ENCODE results near the gene EYS.

The EYS gene

DNA sequence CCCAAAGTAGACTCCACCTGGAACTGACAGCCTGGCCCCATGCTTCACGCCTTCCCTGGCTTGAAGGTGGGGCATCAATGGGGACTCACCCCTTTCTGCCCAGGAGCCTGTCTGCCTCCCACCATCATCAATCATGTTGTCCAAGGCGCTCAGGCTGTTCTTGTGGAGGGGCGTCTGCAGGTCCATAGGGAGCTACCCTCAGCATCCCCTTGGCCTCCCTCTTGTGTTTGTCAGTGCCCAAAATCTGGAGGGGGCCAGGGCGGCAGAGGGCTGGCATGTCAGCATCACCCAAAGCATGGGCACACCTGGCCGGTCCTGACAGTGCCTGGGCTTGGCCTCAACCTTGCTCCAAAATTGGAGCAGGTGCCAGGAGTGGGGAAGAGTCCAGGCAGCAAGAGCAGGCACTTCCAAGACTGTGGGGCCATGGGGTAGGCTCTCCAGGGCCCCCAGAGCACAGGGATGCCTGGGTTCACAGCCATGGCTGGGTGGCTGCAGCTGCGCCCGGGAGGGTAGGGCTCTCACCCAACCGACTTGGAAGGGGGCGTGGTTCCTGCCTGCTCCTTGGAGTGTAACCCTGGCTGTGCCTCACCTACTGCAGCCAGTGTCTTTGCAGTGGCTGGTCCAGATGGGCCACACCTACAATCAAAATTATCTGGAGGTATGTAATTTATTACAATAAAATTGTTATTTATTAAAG is 903.4 kb downstream of the EYS start:
- no peak for DNase-seq

DNA sequence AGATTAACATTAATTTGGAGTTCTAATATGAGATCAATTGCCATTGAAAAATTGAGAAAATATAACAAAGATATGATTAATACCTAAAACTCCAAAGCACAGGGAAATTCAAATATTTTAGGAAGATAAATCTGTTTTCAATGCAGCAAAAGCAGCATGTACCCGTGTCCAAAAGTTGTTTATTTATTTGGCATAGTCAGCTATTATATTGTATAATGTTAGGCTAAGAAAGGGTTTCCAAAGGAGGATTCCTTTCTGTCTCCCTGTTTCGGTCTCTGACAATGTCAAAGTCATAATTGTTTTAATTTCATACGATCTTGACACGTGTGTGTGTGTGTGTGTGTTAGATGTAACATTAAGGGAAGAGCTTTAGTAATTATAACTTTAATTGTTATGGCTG is 914.5 kb downstream of the EYS start:
- no peak for DNase-seq

DNA sequence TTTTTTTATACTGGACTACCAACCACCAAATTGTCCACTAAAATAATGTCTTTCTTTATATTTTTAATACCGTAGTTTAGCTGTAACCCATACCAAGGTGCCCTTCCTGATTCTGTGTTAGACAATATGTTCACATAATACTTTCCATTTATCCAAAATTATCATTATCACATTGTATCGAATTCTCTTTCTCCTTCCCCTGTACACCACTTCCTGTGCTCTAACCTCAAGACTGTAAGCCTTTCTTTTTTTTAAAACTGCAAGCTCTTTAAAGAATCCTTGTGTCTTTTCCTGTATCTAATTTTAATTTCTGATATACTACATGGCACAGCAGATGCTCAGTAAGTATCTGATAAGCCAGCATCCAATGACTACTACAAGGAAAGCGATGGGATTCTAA is 917.5 kb downstream of the EYS start:
- DNase-seq, result no peak

DNA sequence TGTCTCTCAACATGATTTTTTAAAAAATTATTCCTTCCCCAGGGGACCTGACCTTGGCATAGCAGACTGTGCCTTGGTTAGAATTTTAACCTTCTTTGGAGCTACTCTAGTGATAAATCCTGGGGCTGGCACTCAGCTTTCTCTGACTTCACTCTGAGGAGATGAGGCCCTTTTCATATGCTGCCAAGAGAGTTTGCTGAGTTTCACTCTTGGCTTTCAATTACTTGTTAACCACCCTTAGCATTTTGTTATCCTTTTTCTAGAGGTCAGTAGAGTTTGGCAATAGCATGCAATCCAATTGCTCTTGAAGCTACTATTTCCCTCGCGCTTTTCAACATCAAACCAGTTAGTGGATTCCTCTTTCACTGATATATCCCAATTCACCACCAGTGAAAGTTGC is 920.3 kb downstream of the EYS start:
- no peak for DNase-seq

DNA sequence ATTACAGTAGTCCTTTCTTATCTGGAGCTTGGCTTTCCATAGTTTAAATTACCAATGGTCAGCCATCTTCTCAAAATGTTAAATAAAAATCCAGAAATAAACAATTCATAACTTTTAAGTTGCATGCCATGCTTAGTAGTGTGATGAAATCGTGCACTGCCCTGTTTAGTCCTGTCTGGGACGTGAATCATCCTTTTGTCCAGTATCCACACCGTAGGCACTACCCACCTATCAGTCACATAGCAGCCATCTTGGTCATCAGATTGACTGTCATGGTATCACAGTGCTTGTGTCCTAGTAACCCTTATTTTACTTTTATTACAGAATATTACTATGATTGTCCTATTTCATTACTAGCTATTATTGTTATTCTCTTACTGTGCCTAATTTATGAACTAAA is 924.1 kb downstream of the EYS start:
- DNase-seq, result no peak

DNA sequence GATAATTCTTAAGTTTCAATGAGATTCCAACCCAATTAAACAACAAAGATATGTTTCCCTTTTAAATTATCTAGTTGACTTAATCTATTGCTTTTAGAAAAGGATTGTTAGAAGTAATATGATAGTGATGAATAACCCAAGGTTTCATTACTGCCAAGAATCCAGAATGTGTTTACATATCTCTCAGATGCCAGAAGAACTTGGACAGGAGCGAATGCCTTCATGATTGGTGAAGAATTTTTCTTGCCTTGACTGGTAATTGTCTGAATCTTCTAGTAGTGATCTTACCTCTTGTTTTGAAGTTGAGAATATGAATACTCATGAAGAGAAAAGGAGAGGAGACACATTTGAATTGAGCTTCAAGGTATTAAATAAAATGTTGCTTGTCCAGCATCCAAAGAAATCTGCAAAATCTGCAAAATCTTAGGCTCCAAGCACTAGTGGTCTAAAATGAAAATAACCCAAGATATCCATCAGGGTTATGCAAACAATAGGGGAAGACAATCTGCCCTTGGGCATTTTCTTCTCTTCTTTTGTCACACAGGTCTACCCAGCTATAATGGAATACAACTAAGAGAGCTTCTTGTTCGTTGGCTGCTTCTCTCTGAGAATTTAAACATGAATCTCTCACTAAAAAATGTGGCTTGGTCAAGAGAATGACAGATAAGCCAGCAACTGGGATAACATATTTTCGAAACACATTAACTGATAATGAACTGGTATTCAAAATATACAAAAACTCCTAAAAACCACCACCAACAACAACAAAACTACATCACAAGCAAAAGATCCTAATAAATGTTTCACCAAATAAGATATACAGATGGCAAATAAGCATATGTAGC is 928.9 kb downstream of the EYS start:
- DNase-seq, result no peak

DNA sequence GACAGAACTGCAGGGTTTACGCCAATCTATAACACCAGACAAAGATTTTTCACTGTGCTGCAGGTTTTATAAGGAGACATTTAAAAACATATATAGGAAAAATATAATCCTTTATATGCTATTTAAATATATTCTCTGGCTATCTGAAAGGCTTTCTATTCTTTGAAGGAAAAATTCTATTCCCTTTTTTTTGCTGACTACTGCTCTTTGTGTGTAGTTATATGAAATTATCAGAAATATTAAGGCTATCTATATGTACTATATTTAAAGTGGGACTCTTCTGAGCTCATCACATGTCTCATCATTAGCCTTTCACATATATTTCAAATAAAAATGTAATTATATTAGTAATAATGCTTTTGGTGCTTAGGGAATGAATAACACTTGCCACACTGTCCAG is 930.7 kb downstream of the EYS start:
- DNase-seq, result no peak

DNA sequence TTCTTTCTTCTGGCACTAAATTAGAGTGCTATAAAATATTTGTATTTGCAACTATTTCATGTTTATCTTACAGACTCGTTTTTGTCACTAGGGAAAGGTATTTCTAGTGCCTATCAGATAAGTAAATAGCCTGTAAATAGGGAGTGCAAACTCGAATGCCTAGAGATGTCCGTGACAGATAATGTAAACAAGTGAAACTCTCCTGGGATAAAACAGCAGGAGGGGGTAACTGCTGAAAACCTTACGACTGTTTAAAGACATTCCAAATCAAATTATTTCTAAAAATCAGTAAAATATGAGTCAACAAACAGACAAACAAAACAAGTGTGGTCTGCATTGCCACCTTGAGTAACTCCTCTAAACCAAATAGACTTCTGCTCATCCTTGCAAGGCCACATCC is 932.1 kb downstream of the EYS start:
- DNase-seq, result no peak

DNA sequence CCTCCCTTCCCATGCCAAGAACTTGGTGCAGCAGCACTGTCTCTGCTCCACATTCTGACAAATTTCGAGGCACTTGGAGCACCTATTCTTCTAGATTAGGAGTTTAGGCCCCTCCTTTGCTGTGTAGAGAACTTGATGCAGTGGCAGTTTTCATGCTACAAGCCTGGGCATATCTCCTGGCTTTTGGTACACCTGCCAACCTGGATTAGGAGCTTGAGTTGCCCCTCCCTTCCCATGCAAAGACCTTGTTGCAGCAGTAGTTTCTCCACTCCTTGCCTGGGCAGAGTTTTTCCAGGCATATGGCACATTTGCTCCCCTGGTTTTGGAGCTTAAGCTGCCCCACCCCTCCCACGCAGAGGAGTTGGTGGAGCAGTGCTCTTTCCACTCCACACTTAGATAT is 956.1 kb downstream of the EYS start:
- DNase-seq, result no peak

DNA sequence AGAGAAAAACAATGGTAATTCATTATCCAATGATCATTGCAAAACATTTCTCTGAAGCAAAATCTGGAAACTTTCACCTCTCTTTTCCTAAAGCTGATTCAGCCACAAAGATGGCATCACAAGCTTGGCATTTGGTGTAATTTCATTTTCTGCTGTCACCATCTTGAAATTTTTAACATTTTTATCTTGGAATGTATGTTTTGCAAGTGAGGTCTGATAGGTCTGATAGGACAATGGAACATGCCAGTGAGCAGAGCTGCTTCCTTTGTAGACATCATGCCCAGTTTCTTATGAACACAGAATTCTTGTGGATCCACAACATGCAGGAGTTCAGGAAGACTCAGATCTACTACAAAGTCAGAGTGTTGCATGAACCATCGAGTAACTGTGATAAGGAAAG is 969.6 kb downstream of the EYS start:
- DNase-seq, result no peak

DNA sequence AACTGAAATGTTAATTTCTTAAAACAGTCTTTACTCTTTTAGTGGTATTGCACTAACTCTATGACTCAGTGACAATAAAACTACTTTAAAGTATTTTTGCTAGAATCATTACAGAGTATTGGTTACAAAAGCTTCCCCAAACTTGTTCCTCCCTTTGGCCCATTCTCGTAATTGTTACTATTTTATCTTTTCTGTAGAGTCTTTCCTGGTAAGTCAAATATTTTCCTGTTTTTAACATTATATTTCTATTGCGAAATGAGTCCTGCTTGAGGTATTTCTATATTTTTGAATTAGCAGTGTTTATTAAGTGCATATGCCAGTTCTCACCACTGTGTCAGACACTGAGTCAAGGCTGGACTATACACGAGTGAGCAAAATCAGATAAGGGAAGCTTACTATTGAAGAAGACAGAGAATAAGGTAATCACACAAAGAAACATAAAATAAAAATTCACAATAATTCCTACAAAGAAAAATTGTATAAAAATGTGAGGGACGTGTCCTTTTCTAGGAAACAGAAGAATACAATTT is 970.5 kb downstream of the EYS start:
- DNase-seq, result no peak

DNA sequence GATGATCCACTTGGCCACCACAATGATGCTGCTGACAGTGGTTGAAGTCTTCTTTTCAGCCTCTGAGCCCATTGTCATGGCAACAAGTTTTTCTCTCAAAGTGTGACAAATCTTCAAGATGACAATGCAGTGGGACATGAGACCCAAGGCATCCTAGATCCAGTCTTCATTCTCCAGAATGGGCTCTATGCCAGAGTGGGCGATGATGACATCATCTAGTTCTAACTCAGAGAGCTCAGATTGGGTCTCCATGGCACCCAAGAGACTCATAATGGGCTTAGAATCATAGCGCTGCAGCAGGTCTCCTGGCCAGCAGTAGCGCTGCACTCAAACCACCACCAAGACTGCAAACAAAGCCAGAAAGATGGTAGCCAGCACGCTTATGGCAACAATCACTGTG is 973.6 kb downstream of the EYS start:
- DNase-seq, result no peak

DNA sequence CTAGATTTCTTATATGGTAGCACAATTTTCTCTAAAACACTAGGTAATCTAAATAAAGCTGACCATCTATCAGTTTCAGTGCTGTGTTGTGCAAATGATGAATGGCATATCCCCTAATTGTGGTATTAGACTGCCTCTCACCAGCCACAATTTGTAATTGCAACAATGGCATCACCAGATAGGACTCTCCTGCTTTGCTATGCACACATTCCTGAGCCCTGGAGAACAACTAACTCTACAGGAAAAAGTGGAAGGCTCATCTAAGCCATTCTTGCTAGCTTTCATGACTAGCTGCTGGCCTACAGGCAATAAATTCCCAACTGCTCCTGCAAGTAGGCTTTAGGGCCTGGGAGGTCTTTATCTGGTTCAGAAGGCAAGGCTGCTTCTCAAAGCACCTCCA is 974.1 kb downstream of the EYS start:
- no peak for DNase-seq

DNA sequence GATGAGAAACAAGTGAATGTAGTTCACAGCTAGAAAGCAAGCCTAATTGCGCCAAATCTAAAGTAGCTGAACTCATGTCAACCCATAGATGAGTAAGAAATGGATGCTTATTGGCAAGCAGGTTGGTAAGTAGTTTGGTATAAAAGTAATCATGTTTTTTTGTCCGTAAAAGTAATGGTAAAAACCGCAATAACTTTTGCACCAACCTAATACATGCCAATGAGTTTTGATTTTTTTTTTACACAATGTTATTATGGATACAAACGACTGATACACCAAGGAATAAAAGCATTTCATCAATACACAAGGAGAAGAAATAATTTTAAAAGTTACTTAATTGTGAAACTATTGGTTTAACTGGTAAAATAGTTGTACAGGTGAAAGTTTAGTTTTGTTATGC is 977.5 kb downstream of the EYS start:
- DNase-seq, result no peak

DNA sequence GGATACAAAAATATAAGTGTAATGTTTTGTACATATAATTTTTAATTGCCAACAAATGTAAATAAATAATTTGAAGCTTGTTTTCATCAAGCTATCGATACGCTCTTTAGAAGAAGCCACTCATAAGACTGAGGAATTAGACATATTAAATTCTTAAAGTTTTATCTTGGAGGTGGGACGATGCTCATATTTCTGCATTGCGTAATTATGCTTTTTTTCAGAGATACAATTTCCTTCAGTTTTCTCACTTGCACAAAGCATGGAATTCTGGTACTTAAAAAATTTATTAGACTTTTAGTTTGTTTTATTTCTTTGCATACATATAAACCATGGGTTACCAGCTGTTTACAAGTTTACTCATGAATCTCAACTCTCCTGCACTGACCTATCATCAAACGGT is 980.0 kb downstream of the EYS start:
- DNase-seq, result no peak

DNA sequence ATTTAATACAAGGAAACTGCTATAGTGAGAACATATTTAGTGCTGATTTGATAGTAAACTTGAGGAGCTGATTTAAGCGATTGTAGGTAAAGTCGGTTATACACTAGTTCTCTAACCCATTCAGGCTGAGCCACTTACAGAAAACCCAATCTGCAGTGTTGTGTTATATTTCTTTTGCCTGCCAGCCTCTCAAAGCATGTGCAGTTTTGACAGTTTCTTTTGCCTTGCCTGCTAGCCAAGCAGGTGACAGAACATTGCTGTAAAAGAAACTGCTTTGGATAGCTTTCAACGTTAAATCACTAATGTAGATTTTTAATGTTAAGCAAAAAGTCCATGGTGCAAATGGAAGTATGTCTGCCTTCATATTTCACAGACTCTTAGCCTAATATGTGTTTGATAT is 982.9 kb downstream of the EYS start:
- DNase-seq, result no peak

DNA sequence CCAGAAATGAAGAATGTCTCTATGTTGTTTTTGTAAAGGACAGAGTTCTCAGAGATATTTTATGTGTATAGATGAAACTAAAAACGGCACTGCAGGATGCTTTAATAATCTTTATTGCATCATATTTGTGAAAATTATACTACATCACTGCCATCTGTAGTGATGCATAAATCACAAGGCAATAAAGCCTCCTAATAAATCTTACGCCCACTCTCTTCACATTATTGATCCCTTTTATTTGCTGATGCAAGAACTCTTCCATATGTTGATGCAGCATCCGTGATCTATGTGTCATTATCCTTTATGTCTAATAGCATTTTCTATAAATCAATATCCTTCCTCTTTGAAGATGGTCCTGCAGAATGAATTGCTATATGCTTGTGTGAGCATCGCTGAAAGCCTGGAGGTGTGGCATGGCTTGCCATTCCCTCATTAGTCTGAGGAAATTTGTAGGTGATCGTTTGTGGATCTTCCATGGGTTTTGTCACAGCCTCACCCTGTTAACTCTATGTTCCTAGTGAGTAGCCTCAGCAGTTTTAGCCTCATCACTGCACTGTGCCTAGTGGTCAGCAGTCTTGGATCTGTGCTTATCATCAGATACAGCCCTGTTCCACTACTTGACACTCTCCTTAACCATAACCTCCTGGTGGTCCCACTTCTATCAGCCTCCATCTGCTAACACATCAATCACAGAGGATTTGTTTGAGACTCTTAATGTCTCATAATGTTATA is 983.5 kb downstream of the EYS start:
- no peak for DNase-seq

DNA sequence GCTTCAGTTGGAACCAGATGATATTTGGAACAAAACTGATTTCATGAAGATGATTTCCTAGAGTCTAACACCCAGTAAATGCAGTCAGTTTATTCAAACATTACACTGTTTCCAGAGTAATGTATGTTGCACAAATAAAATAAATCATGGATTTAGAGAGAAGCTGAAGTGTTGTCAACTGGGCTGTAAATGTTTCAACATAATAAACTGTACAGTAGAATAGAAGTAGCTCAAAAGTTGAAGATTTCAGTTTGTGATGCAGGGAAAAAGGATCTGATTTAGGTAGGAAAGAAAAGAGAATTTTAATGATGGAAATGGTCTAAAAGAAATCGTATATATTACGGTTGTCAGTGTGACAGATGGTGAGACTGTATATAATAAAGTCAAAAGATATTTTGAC is 985.2 kb downstream of the EYS start:
- DNase-seq, result no peak

DNA sequence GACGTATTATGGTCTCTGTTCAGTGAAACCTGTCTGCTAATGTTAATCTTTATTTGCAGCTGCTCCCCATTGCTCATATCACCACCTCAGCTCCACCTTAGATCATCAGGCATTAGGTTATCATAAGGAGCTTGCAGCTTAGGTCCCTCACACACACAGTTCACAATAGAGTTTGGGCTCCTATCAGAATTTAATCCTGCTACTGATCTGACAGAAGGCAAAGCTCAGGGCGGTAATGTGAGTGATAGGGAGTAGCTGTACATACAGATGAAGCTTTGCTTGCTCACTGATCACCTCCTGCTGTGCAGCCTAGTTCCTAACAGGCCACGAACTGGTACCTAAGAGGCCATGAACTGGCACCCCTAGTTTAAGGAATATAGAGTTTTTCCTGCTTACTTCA is 989.7 kb downstream of the EYS start:
- no peak for DNase-seq

DNA sequence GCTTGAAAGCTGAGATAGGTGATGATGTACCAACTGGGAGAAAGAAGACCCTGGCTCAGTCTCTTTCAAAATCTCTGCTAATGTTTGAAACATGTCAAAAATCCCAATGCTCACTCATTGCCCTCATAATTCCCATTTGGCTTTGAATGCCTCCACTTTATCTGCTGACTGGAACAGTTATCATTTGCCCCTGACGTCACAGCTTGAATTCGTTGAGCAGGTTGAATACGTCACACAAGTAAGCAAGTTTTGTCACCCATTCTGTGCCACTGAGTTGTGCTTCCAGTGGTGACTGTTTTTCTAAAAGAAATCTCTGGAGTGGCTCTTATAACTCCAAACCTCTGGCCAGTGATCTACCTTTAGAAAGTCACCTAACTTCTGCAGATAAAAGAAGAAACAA is 991.4 kb downstream of the EYS start:
- no peak for DNase-seq

DNA sequence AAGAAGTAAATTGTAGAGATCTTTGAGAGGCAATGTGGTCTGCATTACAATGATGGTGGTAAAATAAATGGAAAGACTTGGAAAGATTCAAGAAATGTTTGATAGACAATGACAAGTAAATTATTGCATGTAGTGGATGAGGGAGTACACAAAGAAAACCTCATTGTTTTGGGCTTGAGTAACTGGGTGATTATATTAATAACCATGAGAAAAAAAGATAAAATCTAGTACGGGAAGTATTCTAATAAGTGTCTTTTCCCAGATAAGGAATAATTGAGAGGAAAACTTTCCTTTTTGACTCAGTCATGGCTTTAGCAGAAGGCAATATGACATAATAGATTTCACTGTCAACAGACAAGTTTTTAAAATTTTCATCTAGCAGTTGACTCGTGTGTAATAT is 993.0 kb downstream of the EYS start:
- no peak for DNase-seq

DNA sequence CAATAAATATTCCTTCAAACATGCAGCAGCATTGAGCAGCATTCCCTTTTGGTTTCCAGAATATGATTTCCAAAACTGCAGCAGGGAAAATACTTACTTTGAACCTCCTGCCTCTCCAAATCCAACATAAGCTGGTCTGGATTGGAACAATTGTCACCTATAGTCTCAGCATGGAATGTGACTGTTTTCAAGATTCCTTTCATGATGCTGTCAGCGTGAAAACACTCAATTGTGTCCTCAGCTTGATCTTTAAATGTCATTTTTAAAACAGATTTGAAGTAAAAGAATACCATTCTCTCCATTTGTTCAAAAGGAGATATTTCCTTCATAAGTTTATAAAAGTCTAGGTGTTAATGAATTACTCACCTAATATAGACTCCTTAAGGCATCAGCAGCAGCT is 993.9 kb downstream of the EYS start:
- no peak for DNase-seq

DNA sequence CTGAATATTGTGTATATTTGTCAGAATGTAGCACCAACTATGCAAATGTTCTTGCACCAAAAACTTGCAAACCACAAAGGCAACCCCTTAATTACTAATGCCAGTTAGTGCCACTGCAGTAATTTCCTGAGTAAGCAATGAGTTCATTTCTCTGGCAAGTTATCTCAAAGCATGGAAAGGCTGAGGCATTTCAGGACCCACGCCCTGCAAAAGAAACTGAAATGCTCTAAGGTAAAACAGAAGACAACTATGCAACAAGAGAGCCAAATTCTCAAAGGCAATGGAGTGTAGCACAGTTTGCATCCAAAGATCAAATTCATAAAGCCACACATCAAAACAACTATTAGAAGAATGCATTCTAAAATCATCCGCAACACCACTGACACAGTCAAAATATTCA is 994.4 kb downstream of the EYS start:
- DNase-seq, result no peak

DNA sequence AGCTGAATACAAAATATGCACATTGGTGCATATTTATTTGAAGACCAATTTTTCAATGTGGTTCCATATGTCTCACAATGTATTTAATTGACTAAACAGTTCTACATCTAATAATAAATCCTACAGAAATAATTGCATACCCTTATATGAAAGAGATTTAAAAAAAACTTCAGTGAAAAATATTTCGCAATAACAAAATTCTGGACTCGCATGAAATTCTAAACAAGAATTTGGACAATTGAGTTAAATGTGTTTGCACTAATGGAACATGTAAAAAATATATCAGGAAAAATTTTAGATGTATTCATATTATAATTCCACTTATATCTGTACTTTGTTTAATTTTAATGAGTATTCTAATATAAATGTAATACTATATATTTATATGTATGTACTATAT is 1003.1 kb downstream of the EYS start:
- DNase-seq, result no peak
